ENCODE measurements around the gene FARP1. TPM values are rescaled to one million over a fixed set of nuclear protein-coding genes. Genes with fewer than 3 reads are reported as not detected.

Gene FARP1
- polyA plus RNA-seq, 1 donor, result 73.0 TPM

- DNase-seq (ENCODE audit: low read depth), result no peak
Observed at GRCh38 chr13:98280176-98280510, 137.2 kb downstream of the FARP1 start.

- DNase-seq (ENCODE audit: low read depth), result no peak
Observed at GRCh38 chr13:98284679-98285078, 141.8 kb downstream of the FARP1 start.

GRCh38 chr13:98285317-98285716 is 142.4 kb downstream of the FARP1 start:
- DNase-seq (ENCODE audit: low read depth), result no peak

GRCh38 chr13:98285852-98286594 is 143.1 kb downstream of the FARP1 start:
- no peak for DNase-seq (ENCODE audit: low read depth)

- no peak for DNase-seq (ENCODE audit: low read depth)
Observed at GRCh38 chr13:98286799-98287198, 143.9 kb downstream of the FARP1 start.

GRCh38 chr13:98288211-98288610 is 145.3 kb downstream of the FARP1 start:
- DNase-seq (ENCODE audit: low read depth), result no peak

- DNase-seq (ENCODE audit: low read depth), result no peak
Observed at GRCh38 chr13:98289339-98289945, 146.5 kb downstream of the FARP1 start.

GRCh38 chr13:98290261-98290660 is 147.4 kb downstream of the FARP1 start:
- no peak for DNase-seq (ENCODE audit: low read depth)

- no peak for DNase-seq (ENCODE audit: low read depth)
Observed at GRCh38 chr13:98291658-98292057, 148.8 kb downstream of the FARP1 start.

GRCh38 chr13:98293103-98293502 is 150.2 kb downstream of the FARP1 start:
- no peak for DNase-seq (ENCODE audit: low read depth)

- no peak for DNase-seq (ENCODE audit: low read depth)
Observed at GRCh38 chr13:98293570-98294142, 150.8 kb downstream of the FARP1 start.

- DNase-seq (ENCODE audit: low read depth), result no peak
Observed at GRCh38 chr13:98295371-98295770, 152.5 kb downstream of the FARP1 start.

- no peak for DNase-seq (ENCODE audit: low read depth)
Observed at GRCh38 chr13:98297051-98297450, 154.2 kb downstream of the FARP1 start.

GRCh38 chr13:98297745-98298144 is 154.9 kb downstream of the FARP1 start:
- no peak for DNase-seq (ENCODE audit: low read depth)

- DNase-seq (ENCODE audit: low read depth), result no peak
Observed at GRCh38 chr13:98298599-98298998, 155.7 kb downstream of the FARP1 start.

- DNase-seq (ENCODE audit: low read depth), result no peak
Observed at GRCh38 chr13:98299235-98299965, 156.5 kb downstream of the FARP1 start.

GRCh38 chr13:98299966-98300350 is 157.1 kb downstream of the FARP1 start:
- DNase-seq (ENCODE audit: low read depth), result no peak

- DNase-seq (ENCODE audit: low read depth), result no peak
Observed at GRCh38 chr13:98300956-98301641, 158.2 kb downstream of the FARP1 start.

- no peak for DNase-seq (ENCODE audit: low read depth)
Observed at GRCh38 chr13:98301721-98302120, 158.8 kb downstream of the FARP1 start.

GRCh38 chr13:98303858-98304257 is 161.0 kb downstream of the FARP1 start:
- no peak for DNase-seq (ENCODE audit: low read depth)

GRCh38 chr13:98305670-98306069 is 162.8 kb downstream of the FARP1 start:
- DNase-seq (ENCODE audit: low read depth), result no peak

GRCh38 chr13:98307463-98308085 is 164.7 kb downstream of the FARP1 start:
- no peak for DNase-seq (ENCODE audit: low read depth)
